SK-N-SH (cell line): Measurements from ENCODE around the gene HTRA3. TPM values are rescaled to one million over a fixed set of nuclear protein-coding genes. Genes with fewer than 3 reads are reported as not detected.

Source experiments
- CTCF ChIA-PET: fragments of 300-600, 350-600 bp; formaldehyde crosslinking; extraction: SDS; loops from one replicate; lab custom pipeline; 2021; lab: Yijun Ruan, JAX
- POLR2A ChIA-PET: fragments of 350-600 bp; sonication (Branson Sonifier 250); formaldehyde crosslinking; extraction: SDS; loops from one replicate; lab custom pipeline; 2020; ENCODE audit warnings: antibody characterized with exemption, inconsistent platforms; lab: Yijun Ruan, JAX
- DNase-seq: peaks from one replicate; pipeline ENCODE4 v3.0.0; 2012
- H2AFZ ChIP-seq: fragments of 200-600 bp; sonication (generic); 2 replicates; pipeline ENCODE4 v1.8.1; 2016; ENCODE audit warnings: antibody characterized with exemption, mild to moderate bottlenecking, low read depth
- H3F3A ChIP-seq: fragments of 200-600 bp; sonication (generic); replicated peaks from 2 replicates; pipeline ENCODE3; 2016; ENCODE audit warnings: antibody characterized with exemption, mild to moderate bottlenecking; ENCODE audit not compliant: insufficient read depth
- H3K27ac ChIP-seq, 2 experiments: fragments of 200-500 bp in 1 of 2; fragments of 200-600 bp in 1 of 2; sonication (Bioruptor generic) in 1 of 2; sonication (generic), shearing (Covaris generic) in 1 of 2; 2 replicates each; pipeline versions ENCODE4 v1.5.1 to v1.6.1; 2014 to 2016; ENCODE audit warnings: low read depth in 2 of 2, inconsistent platforms in 1 of 2, low read length in 1 of 2, mild to moderate bottlenecking in 1 of 2, mixed read lengths in 1 of 2
- H3K27me3 ChIP-seq: fragments of 200-600 bp; sonication (generic), shearing (Covaris generic); 2 replicates; pipeline ENCODE4 v1.6.1; 2016; ENCODE audit warnings: mixed run types; ENCODE audit not compliant: insufficient read depth
- H3K36me3 ChIP-seq, 2 experiments: fragments of 200-500 bp in 1 of 2; fragments of 200-600 bp in 1 of 2; sonication (Bioruptor generic) in 1 of 2; sonication (generic) in 1 of 2; replicated peaks in 1 of 2; 2 replicates each; pipeline versions ENCODE3 to v1.5.1; 2014 to 2016; ENCODE audit warnings: low read length in 1 of 2, mild to moderate bottlenecking in 1 of 2; ENCODE audit not compliant: insufficient read depth in 2 of 2, control insufficient read depth in 1 of 2
- H3K4me1 ChIP-seq, 2 experiments: fragments of 200-500 bp in 1 of 2; fragments of 200-600 bp in 1 of 2; sonication (Bioruptor generic) in 1 of 2; sonication (generic), shearing (Covaris generic) in 1 of 2; 2 replicates each; pipeline versions ENCODE4 v1.5.1 to v1.6.1; 2014 to 2016; ENCODE audit warnings: low read depth in 1 of 2, low read length in 1 of 2, mixed run types in 1 of 2; ENCODE audit not compliant: insufficient read depth in 2 of 2, control insufficient read depth in 1 of 2
- H3K4me2 ChIP-seq: fragments of 200-600 bp; sonication (generic), shearing (Covaris generic); 2 replicates; pipeline ENCODE4 v1.6.1; 2017; ENCODE audit warnings: mixed run types
- H3K4me3 ChIP-seq, 2 experiments: fragments of 200-500 bp in 1 of 2; fragments of 200-600 bp in 1 of 2; sonication (Bioruptor generic) in 1 of 2; sonication (generic), shearing (Covaris generic) in 1 of 2; 2 replicates each; pipeline versions ENCODE4 v1.5.1 to v1.8.1; 2014 to 2016; ENCODE audit warnings: low read depth in 2 of 2, inconsistent platforms in 1 of 2, low read length in 1 of 2, mild to moderate bottlenecking in 1 of 2, mixed read lengths in 1 of 2, moderate library complexity in 1 of 2
- H3K79me2 ChIP-seq: fragments of 200-600 bp; sonication (generic); 2 replicates; pipeline ENCODE4 v1.8.1; 2017; ENCODE audit warnings: mild to moderate bottlenecking; ENCODE audit not compliant: insufficient read depth
- H3K9ac ChIP-seq: fragments of 200-600 bp; sonication (generic); 2 replicates; pipeline ENCODE4 v1.6.1; 2017; ENCODE audit warnings: mixed run types
- H3K9me2 ChIP-seq: fragments of 200-600 bp; sonication (generic); 2 replicates; pipeline ENCODE4 v1.6.1; 2017; ENCODE audit warnings: mixed run types
- H3K9me3 ChIP-seq: fragments of 200-600 bp; sonication (generic); 2 replicates; pipeline ENCODE4 v1.6.1; 2017; ENCODE audit warnings: mixed run types, mild to moderate bottlenecking, moderate library complexity
- H4K20me1 ChIP-seq: fragments of 200-600 bp; sonication (generic); 2 replicates; pipeline ENCODE4 v1.6.1; 2017; ENCODE audit warnings: mild to moderate bottlenecking, mixed run types; ENCODE audit not compliant: insufficient read depth
- CHD2 ChIP-seq: fragments of 150-350 bp; IDR thresholded peaks from 2 replicates; pipeline ENCODE4 v1.6.1; 2018; ENCODE audit warnings: low read length; ENCODE audit not compliant: partially characterized antibody
- ELF1 ChIP-seq: IDR thresholded peaks from 2 replicates; pipeline ENCODE4 v1.4.0; 2012
- EZH2phosphoT487 ChIP-seq: fragments of 200-600 bp; sonication (generic); IDR thresholded peaks from 2 replicates; pipeline ENCODE4 v1.6.1; 2017; ENCODE audit warnings: low read depth, mixed run types, mild to moderate bottlenecking, antibody characterized with exemption, moderate library complexity, borderline replicate concordance
- GABPA ChIP-seq: IDR thresholded peaks from 2 replicates; pipeline ENCODE4 v1.4.0; 2012; ENCODE audit warnings: low read depth, mild to moderate bottlenecking
- GATA2 ChIP-seq: sonication (generic); formaldehyde crosslinking; IDR thresholded peaks from 2 replicates; pipeline ENCODE4 v1.5.0; 2020; ENCODE audit warnings: mild to moderate bottlenecking, missing genetic modification reagents
- IRF3 ChIP-seq: fragments of 150-350 bp; IDR thresholded peaks from 2 replicates; pipeline ENCODE4 v1.6.1; 2016; ENCODE audit warnings: mild to moderate bottlenecking, low read depth, low read length
- JUND ChIP-seq: IDR thresholded peaks from 2 replicates; pipeline ENCODE4 v1.4.0; 2012
- MXI1 ChIP-seq: IDR thresholded peaks from 2 replicates; pipeline ENCODE4 v1.6.1; 2012; ENCODE audit warnings: mild to moderate bottlenecking, low read depth, low read length, improper control_type of control experiment
- NRF1 ChIP-seq: IDR thresholded peaks from 2 replicates; pipeline ENCODE4 v1.6.1; 2012; ENCODE audit warnings: low read depth, mild to moderate bottlenecking, low read length
- PBX3 ChIP-seq: IDR thresholded peaks from 2 replicates; pipeline ENCODE4; 2012
- RAD21 ChIP-seq: IDR thresholded peaks from 2 replicates; pipeline ENCODE4 v1.6.1; 2012; ENCODE audit warnings: mild to moderate bottlenecking, low read length
- RCOR1 ChIP-seq: fragments of 150-350 bp; IDR thresholded peaks from 2 replicates; pipeline ENCODE4 v1.6.1; 2017; ENCODE audit warnings: antibody characterized with exemption, low read length
- REST ChIP-seq: IDR thresholded peaks from 2 replicates; pipeline ENCODE4 v1.6.1; 2012; ENCODE audit warnings: mild to moderate bottlenecking, low read depth, low read length, moderate library complexity
- RXRA ChIP-seq: IDR thresholded peaks from 2 replicates; pipeline ENCODE4 v1.4.0; 2012; ENCODE audit warnings: low read depth, mild to moderate bottlenecking, borderline replicate concordance
- TAF1 ChIP-seq: IDR thresholded peaks from 2 replicates; pipeline ENCODE4 v1.6.1; 2012; ENCODE audit warnings: low read depth, mild to moderate bottlenecking, low read length, moderate library complexity, borderline replicate concordance
- USF2 ChIP-seq: fragments of 150-350 bp; IDR thresholded peaks from 2 replicates; pipeline ENCODE4 v1.6.1; 2017; ENCODE audit warnings: antibody characterized with exemption, low read length, low read depth, borderline replicate concordance
- YY1 ChIP-seq: IDR thresholded peaks from 2 replicates; pipeline ENCODE4 v1.4.0; 2012; ENCODE audit warnings: low read depth, mild to moderate bottlenecking
- ZBTB33 ChIP-seq: IDR thresholded peaks from 2 replicates; pipeline ENCODE4 v1.4.0; 2012; ENCODE audit warnings: low read depth, borderline replicate concordance
- WGBS: methylation state at CpG from one replicate; pipeline ENCODE4 v1.1.6; 2017; ENCODE audit warnings: low lambda C conversion rate; 5-methylcytosine and 5-hydroxymethylcytosine counted together
- polyA plus RNA-seq, 3 experiments: library from polyadenylated mRNA; depleted of rRNA; stranded (reverse); fragments of >200 nt; gene quantifications; 2 replicates each; pipeline ENCODE4 v1.2.3, GENCODE V29; 2012
- TF ChIP-seq, protein P1 (sequence below): IDR thresholded peaks from 2 replicates; pipeline ENCODE4 v1.4.0; 2012; ENCODE audit warnings: low read depth
- TF ChIP-seq, protein P2 (sequence below): IDR thresholded peaks from 2 replicates; pipeline ENCODE4 v1.4.0; 2012; ENCODE audit warnings: low read depth, borderline replicate concordance

HTRA3 gene
- polyA plus RNA-seq, 1 of the 3 experiments (the other 2 are of a cell fraction) = 0.05 TPM

- TF ChIP-seq RCOR1 (no peak), USF2 (no peak)
- TF ChIP-seq, protein P1, sequence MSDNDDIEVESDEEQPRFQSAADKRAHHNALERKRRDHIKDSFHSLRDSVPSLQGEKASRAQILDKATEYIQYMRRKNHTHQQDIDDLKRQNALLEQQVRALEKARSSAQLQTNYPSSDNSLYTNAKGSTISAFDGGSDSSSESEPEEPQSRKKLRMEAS = no peak
- TF ChIP-seq, protein P2, sequence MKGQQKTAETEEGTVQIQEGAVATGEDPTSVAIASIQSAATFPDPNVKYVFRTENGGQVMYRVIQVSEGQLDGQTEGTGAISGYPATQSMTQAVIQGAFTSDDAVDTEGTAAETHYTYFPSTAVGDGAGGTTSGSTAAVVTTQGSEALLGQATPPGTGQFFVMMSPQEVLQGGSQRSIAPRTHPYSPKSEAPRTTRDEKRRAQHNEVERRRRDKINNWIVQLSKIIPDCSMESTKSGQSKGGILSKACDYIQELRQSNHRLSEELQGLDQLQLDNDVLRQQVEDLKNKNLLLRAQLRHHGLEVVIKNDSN = no peak
Observed at GRCh38 chr4:8353158-8353669, 83.7 kb downstream of the HTRA3 start (continued).

- Histone ChIP-seq H3K4me3 (no peak overlapping the region), H3K9me3 (no peaks in the 10 kb centered on the region), H3K9ac (no peak overlapping the region), H4K20me1 (no peaks in the 10 kb centered on the region), H3K9me2 (no peaks in the 10 kb centered on the region), H3K36me3 (no peaks in the 10 kb centered on the region), H2AFZ (no peak overlapping the region), H3K27me3 (no peaks in the 10 kb centered on the region), H3K27ac (peak overlapping the region in 1 of 2 experiments; percentile 75; a peak in 2 of 4 replicates), H3K4me2 (peak overlapping the region; percentile 42; the same call in 1 of the 2 replicates), H3F3A (peaks cover 3% of the 10 kb centered on the region), H3K79me2 (no peaks in the 10 kb centered on the region), H3K4me1 (peaks cover 0 to 18% of the 10 kb centered on the region in 2 experiments; a peak in 2 of 4 replicates)
- ChIA-PET CTCF (no interaction called here), POLR2A (no interaction called here)
- no peak for DNase-seq
- 68% methylated on average over 8 of the region's 12 CpGs for WGBS
- TF ChIP-seq RAD21 = no peak
- TF ChIP-seq MXI1 = no peak
- no peak for TF ChIP-seq ELF1
- TF ChIP-seq, protein P1 = peak; percentile 75
- TF ChIP-seq CHD2 = no peak
- peak; percentile 77 for TF ChIP-seq PBX3
- TF ChIP-seq ZBTB33 = no peak
- no peak for TF ChIP-seq IRF3
- TF ChIP-seq EZH2phosphoT487 = no peak
- no peak for TF ChIP-seq GABPA
- TF ChIP-seq GATA2 (CRISPR knock-in tag) = no peak
- no peak for TF ChIP-seq YY1
- peak; percentile 71; the same call in 1 of the 2 replicates for TF ChIP-seq JUND
- no peak for TF ChIP-seq NRF1
- TF ChIP-seq RCOR1 = no peak
- TF ChIP-seq RXRA = no peak; the same call in 1 of the 2 replicates
- no peak for TF ChIP-seq REST
- no peak for TF ChIP-seq TAF1
Observed at GRCh38 chr4:8353912-8354453, 84.4 kb downstream of the HTRA3 start.
